Measurements from ENCODE around the gene RGL1. TPM values are rescaled to one million over a fixed set of nuclear protein-coding genes. Genes with fewer than 3 reads are reported as not detected.

Gene RGL1
- total and polyA plus RNA-seq, 2 donors (not counting 3 experiments of a cell fraction or from before 2014, with no cell fraction given) = 19.8 to 35.3 TPM

- no peaks in the 10 kb centered on the region for H3K9me1 ChIP-seq (replicated peaks; ENCODE audit: control insufficient read depth, extremely low read depth, insufficient read depth, low read length)
- DNase-seq (ENCODE audit: low read depth, low spot score) (no peak), FAIRE-seq (no peak)
- CTCF ChIA-PET = interaction anchor here (0.6 to 1.2 kb wide), 3 partner anchors 11 to 142 kb away, joined by 3 to 4 read pairs (median 4); no protein-coding TSS in a partner anchor
- TF ChIP-seq FOS (IDR thresholded peaks at IDR 0.05; ENCODE audit: borderline replicate concordance, insufficient read depth, low read length) (no peak), MYC (IDR thresholded peaks at IDR 0.05; ENCODE audit: low read depth, low read length) (no peak), POLR2A (IDR thresholded peaks at IDR 0.05; ENCODE audit: low read depth, low read length) (no peak), POLR2AphosphoS5 (IDR thresholded peaks at IDR 0.05; ENCODE audit: insufficient read depth, low read depth, low read length) (no peak), JUN (IDR thresholded peaks at IDR 0.05; ENCODE audit: borderline replicate concordance, insufficient read depth, insufficient read length, low read depth) (no peak), CTCF (IDR thresholded peaks at IDR 0.05; ENCODE audit: extremely low read depth in 1 of 2, insufficient read depth in 1 of 2, low read depth in 1 of 2, low read length in 2 of 2) (no peak), GATA2 (IDR thresholded peaks at IDR 0.05; ENCODE audit: insufficient read depth, insufficient read length, low read depth, low read length) (no peak), EZH2 (IDR thresholded peaks at IDR 0.05; ENCODE audit: borderline replicate concordance, low read depth, low read length, severe bottlenecking) (no peak)
- TF ChIP-seq, protein P1, sequence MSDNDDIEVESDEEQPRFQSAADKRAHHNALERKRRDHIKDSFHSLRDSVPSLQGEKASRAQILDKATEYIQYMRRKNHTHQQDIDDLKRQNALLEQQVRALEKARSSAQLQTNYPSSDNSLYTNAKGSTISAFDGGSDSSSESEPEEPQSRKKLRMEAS (IDR thresholded peaks at IDR 0.05; ENCODE audit: insufficient read depth, insufficient read length) = no peak
- no peak overlapping the region for H3K4me2 ChIP-seq (ENCODE audit: insufficient read depth, low read length)
- H3K9me3 ChIP-seq (replicated peaks; ENCODE audit: control insufficient read depth, insufficient read depth, low read length) = no peaks in the 10 kb centered on the region
- H3K4me3 ChIP-seq (replicated peaks in 1 of 3; ENCODE audit: insufficient read depth in 1 of 3, low read depth in 1 of 3, low read length in 3 of 3) = no peak overlapping the region
- POLR2A ChIA-PET = no interaction called here
- dilution Hi-C loops (cut with MboI; ENCODE audit: extremely low pct_ligation_motif_present, low sequenced_read_pairs) = no loop called here
- H3K79me2 ChIP-seq (ENCODE audit: control insufficient read depth, insufficient read depth, low read length) = peaks cover 13% of the 10 kb centered on the region
- no peak overlapping the region for H3K27ac ChIP-seq (ENCODE audit: insufficient read depth, low read depth, low read length)
- no peaks in the 10 kb centered on the region for H3K4me1 ChIP-seq (ENCODE audit: control insufficient read depth, extremely low read depth, insufficient read depth, low read length)
- no peaks in the 10 kb centered on the region for H3K36me3 ChIP-seq (ENCODE audit: control insufficient read depth in 2 of 2, extremely low read depth in 1 of 2, insufficient read depth in 2 of 2, low read length in 2 of 2)
- BruUV-seq (replicated peaks) = no TSS peak
- no peaks in the 10 kb centered on the region for H3K27me3 ChIP-seq (ENCODE audit: control insufficient read depth in 2 of 2, insufficient read depth in 2 of 2, low read length in 2 of 2)
- intact Hi-C loops (cut with micrococcal nuclease) = no loop called here
- H3K9ac ChIP-seq (replicated peaks; ENCODE audit: extremely low read depth, insufficient read depth, low read length) = no peak overlapping the region
- H2AFZ ChIP-seq (ENCODE audit: low read depth, low read length) = no peak overlapping the region
- peaks cover 2% of the 10 kb centered on the region for H4K20me1 ChIP-seq (replicated peaks; ENCODE audit: control insufficient read depth, extremely low read depth, insufficient read depth, low read length)
These were observed 22.9 kb downstream of the RGL1 start for GRCh38 chr1:183827801-183828200.

All from endothelial cell of umbilical vein (primary cell).